T-helper 22 cell (primary cell): ENCODE results near the gene RCN1.
"Not testable (repeated sequence)": the region's sequence is repeated elsewhere in the genome, so short reads cannot be mapped to it uniquely, and the experiment has no call there.

Source experiments
- DNase-seq: peaks from one replicate; pipeline ENCODE4 v3.0.0-alpha.2; 2020; ENCODE audit warnings: low read depth

Gene RCN1

DNA sequence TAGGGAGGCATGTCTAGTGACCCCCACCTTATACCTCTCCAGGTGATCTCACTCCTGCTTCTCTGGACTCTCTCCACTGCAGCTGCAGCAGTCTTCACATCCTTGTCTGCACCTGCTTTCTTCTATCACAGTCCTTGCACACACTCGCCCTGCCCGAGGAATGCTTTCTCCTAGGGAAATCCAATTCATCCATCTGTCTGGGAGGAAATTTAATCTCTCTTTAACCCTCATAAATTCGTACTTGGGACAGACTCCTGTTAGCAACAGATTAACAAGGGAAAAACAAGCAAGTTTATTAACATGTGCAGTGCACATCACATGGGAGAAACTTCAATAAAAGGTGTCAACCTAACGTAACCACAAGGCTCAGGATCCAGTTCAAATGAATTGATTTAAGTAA lies 11.3 kb upstream of the RCN1 start:
- no peak for DNase-seq

DNA sequence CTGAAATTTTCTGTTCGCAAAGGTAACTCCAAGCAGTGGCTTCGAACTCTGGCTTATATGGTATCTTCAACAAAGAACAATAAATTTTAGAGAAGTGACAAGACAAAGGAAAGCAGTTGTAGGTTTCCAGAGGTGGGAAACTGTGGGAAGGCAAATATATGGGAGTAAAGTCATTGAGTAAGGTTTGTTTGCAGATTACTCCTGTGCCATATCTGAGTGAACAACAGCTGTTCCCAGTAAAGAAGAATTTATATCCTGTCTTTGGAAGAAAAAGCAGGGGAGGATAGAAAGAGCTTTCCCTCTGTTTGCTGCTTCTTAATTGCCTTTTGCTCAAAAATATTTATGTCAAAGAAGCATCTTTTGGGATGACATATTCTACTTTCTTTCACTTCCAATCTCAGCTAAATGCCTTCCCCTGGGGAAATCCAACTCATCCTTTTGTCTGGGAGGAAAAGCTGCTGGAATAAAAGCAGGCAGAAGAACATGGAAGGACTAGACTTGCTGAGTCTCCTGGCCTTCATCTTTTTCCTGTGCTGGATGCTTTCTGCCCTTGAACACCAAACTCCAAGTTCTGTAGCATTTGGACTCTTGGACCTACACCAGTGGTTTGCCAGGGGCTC lies 10.4 kb upstream of the RCN1 start:
- no peak for DNase-seq

DNA sequence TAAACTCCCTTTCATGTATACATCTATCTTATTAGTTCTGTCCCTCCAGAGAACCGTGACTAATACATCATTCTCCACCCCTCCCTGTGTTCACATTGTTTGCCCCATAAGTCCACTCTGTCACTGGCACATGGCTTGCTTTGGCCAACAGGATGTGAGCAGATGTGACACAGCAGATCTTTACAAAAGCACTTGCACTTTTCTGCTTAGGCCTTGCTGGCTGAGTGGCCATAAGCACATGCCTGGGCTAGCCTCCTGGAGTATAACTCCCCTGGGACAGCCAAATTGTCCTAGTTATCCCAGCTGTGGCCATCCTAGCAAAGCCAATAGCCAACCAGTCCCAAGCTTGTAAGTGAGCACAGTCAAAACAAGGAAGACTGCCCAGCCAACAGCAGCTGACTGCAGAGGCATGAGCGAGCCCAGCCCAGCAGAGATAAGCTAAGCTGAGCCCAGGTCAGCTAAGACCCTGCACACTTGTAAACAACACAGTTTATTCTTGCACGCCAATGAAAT lies 9.7 kb upstream of the RCN1 start:
- DNase-seq, result no peak

DNA sequence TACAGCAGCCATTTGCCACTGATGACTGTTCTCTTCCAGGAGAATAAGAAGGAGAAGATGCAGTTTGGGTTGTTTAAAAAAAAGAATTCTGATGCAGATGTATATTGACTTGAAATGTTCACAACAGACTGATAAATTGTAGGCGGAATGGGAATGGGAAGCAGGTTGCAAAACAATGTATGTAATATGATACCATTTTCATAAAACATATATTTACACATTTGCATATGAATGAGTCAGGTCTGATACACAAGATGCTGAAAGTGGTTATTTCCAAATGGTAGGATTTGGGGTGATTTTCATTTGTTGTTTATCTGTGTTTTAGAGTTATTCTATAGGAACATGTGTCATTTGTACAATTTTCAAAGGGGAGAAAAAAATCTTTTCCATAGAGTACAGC lies 9.0 kb upstream of the RCN1 start:
- DNase-seq, result no peak

DNA sequence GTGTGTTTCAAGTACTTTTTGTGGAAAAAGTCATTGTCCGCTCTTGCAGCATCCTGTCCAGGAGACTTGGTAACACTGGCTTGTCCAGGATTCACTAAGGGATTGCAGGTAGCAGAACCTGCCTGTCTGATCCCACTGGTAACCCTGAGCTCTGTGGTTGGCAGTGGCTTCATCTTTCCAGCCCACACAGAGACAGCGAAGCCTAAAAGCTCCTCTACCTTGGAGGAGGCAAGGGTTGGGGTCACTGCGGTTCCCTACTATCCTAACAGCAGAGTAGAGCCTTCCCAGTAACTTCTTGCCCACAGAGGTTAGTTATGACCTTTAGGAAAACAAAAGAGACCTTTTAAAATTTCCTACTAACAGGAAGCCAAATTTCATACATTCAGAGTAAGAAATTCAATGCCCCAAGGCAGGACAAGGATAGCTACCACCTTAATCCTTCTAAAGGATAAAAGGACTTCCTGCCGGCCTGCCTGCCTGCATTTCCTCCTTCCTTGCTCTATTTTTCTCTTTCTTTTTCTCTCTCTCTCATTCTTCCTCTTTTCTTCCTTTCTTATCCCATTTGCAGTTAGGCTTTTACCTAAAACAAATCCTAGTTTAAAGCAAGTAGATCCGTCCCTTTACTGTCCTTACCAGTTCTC lies 8.4 kb upstream of the RCN1 start:
- no peak for DNase-seq

DNA sequence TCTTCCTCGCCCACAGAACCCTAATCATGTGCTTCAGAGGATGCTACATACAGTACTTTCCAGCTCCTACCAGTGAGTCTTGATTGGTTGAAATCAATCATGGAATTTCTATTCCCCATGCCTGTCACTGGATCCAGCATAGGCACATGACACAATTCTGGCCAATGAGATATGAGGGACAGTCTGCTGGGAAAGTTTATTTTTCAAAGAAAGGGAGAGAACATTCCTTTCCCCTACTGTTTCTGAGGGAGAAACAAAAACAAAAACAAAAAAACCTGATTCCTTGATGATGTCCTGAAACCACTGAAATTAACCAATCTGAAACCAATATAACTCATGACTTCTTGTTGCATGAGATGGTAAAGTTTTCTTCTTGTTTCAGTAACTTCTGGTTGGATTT lies 3.3 kb upstream of the RCN1 start:
- DNase-seq, result no peak

DNA sequence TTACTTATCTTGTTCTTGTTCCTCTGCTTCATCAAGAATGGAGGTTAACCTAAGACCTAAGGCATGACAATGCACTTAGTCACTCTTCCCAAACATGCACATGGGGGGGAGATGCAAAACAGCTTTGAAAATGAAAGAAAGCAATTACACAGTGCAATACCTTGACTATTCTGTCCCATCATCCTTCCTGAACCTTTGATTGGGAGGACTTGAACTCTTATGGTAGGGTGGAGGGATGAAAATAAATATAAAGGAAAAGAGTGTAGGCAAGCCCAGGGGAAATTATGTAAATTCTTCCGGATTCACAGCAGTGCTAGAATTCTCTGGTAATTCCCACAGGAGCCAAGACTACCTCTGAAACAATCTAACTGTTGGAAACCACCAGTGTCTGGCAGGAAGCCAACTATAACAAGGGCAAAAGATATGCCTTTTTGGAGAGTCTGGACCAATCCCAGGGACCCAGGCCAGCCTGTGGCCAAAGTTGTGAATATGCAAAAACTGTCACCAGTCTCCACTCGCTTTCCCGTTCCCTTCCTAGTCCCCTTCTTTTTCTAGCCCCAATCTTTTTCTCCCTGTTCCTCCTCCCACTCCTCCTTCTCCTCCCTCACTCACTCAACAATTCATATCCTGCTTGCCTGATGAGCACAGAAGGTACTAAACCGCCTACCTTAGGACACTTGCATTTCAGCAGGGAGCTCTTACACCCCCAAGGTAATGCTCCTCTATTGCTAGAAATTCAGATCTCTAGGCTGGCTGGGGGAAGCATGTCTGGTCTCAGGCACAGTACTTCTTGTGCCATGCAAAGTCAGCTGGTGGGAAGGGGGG lies 2.5 kb upstream of the RCN1 start:
- DNase-seq, result no peak

DNA sequence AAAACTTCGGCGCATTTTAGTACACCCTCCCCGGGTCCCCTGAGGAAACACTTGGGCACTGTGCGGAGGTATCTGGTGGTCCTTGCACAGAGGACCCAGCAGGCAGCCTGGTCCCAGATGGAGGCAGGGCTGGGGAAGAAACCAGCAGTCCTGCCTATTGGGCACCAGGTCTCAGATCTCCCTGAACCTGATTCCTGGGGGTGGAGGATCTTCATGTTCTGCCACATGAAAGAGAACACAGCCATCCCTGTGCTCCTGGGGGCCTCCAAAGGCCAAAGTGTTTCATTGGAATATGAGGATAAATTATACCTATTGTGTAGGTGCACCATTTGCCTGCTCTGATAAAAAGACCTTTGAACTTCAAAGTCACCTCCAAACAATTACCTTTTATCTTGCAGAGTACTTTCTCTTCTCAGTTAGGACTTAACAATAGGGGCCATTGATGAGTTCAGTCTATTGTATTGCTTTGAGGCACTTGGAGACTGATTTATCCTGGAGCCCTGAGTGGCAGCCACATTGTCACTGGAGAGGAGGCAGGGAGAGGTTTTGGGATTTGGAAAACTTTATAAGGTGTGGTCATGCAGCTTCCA lies 1.8 kb downstream of the RCN1 start:
- no peak for DNase-seq

DNA sequence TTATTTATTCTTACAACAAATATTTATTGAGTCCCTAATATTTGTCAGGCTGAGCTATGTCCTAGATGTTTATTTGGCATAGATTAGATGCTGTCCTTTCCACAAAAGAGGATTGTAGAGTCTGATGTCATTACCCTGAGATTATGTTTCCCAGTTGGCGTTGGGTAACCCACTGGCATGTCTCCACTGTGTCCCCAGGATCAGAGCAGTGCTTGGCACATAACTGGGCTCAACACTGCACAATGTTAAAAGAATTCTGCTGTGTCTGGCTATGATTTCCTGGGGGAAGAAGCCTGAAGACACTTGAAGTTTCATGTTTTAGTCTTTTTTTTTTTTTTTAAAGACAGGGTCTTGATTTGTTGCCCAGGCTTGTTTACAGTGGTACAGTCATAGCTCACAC lies 4.0 kb downstream of the RCN1 start:
- DNase-seq, result no peak

DNA sequence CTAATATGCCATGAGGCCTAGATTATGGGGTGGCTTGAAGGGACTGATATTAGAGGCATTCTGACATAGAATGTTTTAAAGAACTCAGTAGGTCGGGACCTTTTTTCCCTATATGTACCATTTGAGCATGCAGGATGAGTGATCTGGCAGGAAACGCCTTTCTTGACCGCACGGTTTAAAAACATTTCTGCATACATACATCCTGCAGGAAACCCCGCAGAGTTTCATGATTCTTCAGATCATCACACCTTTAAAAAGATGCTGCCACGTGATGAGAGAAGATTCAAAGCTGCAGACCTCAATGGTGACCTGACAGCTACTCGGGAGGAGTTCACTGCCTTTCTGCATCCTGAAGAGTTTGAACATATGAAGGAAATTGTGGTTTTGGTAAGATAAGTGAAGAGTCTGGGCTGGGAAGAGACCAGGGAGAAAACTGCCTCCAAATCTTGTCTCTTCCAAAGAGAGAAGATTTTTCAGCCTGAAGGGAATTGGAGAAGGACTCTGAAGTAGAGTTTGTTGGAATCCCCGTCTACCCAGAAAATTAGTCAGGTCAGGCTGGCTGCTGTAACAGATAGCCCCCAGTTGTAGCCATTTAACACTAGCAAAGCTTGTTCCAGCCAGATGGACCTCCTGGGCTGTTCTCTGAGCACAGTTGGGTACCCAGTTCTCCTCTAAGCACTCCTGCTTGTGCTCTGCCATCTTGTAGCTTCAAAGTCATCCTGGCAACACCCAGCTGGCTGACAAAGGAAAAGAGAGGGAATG lies 7.4 kb downstream of the RCN1 start:
- no peak for DNase-seq

DNA sequence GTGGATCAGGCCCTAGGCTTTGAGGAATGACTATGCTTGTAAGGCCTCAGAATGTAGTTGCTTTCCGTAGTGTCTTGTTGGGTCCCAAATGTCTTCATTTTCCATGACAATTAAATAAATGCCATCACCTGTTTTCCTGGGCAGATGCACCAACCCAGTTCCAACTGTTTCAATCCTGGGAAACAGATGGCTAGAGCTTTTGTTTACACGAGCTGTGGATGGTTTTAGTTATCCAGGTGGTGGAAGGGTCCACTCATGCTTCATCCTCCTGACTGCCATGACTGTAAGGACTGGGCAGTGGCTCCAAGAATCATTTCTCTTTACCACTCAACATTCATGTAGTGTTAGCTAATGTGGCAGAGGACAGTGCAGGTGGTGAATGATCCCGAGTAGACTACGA lies 8.6 kb downstream of the RCN1 start:
- no peak for DNase-seq

DNA sequence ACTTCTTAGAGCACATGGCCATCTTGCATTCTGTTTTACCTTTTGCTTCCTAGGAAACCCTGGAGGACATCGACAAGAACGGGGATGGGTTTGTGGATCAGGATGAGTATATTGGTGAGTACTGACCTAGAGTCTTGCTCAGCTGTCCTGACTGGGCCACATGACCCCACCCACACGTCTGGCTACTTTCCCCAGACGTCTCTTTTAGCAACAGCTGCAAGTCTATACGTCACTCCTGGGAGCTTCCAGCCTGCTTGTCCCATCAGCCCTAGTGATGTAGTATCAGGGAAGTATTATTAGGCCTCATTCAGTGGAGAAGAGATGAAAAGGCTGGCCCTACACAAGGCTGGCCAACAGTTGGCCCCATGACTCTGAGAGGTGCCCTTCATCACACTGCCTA lies 9.6 kb downstream of the RCN1 start:
- DNase-seq, result no peak

DNA sequence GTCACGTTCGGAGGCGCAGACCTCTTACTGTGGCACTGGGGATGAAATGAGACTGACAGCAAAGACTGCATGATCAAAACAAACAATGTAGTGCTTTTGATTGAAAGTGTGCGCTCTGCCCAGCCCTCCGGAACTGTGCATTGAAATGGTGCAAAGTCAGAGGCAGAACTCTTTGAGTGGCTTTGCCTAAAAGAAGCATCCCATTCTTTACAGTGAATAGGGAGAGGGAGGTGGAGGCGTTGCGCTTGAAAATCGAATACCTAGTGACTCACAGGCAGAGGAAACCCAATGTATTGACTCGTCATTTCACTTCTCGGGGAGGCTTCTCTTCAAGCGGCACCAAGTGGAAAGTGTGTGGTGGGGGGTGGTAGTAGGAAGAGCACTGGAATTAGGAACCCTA lies 10.9 kb downstream of the RCN1 start:
- DNase-seq, result no peak

DNA sequence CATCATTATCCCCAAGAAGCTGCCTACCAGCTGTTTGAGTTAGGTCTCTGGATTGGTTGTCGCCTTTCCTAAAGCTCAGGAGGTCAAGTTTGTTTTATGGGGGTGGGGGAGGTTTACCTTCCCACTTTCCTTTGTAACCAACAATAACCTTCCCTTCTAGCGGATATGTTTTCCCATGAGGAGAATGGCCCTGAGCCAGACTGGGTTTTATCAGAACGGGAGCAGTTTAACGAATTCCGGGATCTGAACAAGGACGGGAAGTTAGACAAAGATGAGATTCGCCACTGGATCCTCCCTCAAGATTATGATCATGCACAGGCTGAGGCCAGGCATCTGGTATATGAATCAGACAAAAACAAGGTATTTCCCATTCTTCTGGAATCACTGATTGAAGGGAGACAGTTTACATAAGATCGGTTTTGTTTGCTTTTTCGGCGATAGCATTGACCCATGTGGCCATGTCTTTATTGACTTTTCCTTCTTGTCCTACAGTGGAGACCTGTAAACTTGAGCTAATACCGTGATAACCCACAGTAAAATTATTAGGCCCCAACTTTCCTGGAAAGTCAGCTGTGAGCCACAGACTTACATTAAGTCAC lies 12.3 kb downstream of the RCN1 start:
- not testable (repeated sequence) for DNase-seq

DNA sequence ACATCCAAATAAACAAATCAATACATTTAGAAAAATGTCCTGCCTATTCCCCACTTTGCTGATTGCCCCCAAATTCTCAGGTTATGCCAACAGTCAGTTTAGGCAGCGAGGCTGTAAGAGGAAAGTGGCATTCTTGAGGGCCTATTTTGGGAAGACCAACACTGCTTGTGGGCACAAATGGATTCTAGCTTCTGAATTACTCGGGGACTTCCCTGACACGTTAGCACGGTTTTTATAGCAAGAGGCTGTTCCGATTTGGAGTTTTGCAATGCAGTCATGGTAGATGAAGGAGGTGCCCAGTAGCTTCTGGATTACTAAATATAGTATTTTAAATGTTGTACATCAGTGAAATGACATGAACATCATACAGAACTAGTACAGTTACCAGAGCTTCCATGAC lies 13.1 kb downstream of the RCN1 start:
- DNase-seq, result no peak

DNA sequence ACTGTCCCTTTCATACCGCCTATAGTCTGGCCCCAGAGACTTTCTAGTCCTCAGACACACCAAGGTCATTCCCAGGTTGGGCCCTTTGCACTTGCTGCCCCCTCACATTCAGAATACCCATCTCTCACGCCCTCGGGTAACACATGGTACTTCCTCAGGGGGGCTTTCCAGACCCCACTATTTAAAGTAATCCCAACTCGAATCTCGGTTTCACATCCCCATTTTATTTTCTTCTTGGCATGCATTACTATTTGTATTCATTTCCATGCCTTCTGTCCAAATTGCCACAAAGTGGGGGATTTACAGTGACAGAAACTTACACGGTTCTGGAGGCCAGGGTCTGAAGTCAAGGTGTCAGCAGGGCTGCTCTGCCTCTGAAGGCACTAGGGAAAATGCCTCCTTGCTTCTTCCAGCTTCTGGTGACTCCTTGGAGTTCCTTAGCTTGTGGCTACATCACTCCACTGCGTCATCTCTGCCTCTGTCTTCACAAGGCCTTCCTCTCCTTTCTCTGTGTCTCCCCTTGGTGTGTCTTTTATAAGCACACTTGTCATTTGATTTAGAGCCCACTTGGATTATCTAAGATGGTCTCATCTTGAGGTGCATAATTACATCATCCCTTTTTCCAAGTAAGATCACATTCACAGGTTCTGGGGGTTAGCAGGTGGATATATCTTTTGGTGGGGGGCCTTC lies 15.1 kb downstream of the RCN1 start:
- no peak for DNase-seq

DNA sequence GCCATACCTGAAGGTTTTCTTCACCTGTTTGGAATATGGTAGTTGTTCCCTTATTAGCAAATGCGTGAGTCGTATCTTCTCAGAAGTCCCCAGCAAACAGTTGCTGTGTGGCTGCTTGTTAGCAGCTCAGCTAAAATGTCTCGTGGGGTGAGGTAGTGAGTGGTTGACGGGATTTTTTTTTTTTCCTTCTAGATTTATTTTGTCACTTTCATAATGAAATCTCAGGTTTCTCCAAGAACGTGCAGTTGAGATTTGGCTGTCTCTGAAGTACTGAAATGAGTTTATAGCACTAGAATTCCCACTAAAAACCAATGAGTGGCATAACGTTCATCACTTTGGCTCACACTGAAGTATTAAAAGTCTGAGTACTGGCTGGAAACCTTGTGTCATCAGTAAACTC lies 16.8 kb downstream of the RCN1 start:
- DNase-seq, result no peak

DNA sequence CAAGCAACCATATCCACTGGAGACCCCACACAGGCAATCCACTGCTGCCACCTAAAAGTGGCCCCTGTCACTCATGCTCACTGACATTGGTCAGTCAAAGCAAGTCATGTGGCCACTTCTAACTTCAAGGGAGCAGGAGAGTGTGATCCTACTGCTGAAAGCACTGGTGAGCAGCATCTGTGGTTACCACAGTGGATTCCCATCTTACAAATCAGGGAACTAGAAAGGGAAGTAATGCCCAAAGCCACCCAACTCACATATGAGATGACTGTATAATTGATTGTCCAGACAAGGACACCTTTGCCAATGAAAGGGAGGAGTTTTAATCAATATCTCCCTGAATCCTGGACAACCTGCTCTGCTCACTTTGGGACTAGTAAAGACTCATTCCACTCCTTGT lies 17.7 kb downstream of the RCN1 start:
- DNase-seq, result no peak

DNA sequence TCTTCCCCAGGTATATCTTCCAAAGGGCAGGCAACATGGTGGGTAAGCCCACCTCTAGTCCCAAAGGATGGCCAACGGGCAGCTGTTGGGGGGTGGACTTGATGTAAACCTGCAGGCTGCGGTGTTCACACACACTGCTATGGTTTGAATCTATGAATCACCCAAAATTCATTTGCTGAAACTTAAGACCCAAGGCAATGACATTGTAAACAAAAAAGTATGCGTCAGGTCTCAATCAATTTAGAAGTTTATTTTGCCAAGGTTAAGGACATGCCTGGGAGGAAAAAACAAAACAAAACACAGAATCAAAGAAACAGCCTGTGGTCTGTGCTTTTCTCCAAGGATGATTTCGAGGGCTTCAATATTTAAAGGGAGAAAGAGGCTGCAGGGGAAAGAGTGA lies 18.3 kb downstream of the RCN1 start:
- no peak for DNase-seq

DNA sequence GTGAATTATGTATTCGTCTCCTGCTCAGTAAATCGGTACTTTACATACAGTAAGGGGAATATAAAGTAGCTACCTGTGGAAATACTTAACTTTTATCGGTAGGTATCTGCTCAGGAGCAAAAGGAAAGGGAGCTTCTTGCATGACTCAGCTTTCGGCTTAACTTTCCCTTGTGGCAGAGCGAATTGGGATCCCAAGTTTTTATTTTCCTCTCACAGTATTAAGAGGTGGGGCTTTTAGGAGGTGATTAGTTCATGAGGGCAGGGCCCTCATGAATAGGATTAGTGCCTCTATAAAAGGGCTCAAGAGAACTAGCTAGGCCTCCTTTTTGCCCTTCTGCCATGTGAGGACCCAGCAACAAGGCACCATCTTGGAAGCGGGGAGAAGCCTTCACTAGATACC lies 18.7 kb downstream of the RCN1 start:
- no peak for DNase-seq

DNA sequence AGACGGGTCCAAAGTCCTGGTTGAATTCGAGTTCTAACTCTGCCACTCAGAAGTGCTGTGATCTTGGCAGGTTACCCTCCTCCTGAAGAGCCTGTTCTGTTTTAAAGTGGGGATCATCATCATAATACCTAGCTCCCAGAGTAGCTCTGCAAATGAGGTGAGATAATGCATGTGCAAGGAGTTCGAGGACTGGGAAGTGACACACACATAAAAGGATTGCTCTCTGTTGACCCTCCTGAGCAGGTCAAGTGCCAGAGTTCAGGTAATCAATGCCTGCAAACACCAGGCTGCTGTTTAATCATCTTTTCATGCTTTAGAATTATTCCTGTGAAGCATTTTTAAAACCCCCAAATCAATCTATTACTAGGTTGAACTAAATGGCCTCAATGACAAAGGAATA lies 19.9 kb downstream of the RCN1 start:
- DNase-seq, result no peak
